ENCODE measurements around the gene TIGD1.

TIGD1 gene

GRCh38 chr2:232550354-232551249 lies at the start of gene TIGD1, which contains the start of gene EIF4E2:
TSS of gene TIGD1 (minus strand) at chr2:232550557. CDS start at chr2:232549882, 675 bp downstream.
TSS of gene EIF4E2 (plus strand) at chr2:232550689. CDS start at chr2:232550725, 36 bp downstream.
- TF ChIP-seq GATA2 (IDR thresholded peaks at IDR 0.05; ENCODE audit: low read depth, low read length), result no peak
- TF ChIP-seq GATA3 (IDR thresholded peaks at IDR 0.05; ENCODE audit: low read depth, low read length), result no peak

GRCh38 chr2:232598293-232598692 lies 47.9 kb upstream of the TIGD1 start:
- TF ChIP-seq GATA2 (IDR thresholded peaks at IDR 0.05; ENCODE audit: low read depth, low read length), result no peak
- no peak for TF ChIP-seq GATA3 (IDR thresholded peaks at IDR 0.05; ENCODE audit: low read depth, low read length)

GRCh38 chr2:232597362-232598079 lies 47.2 kb upstream of the TIGD1 start:
- TF ChIP-seq GATA3 (IDR thresholded peaks at IDR 0.05; ENCODE audit: low read depth, low read length), result no peak

GRCh38 chr2:232593982-232594381 lies 43.6 kb upstream of the TIGD1 start:
- TF ChIP-seq GATA3 (IDR thresholded peaks at IDR 0.05; ENCODE audit: low read depth, low read length), result no peak
- TF ChIP-seq GATA2 (IDR thresholded peaks at IDR 0.05; ENCODE audit: low read depth, low read length), result no peak

- no peak for TF ChIP-seq GATA3 (IDR thresholded peaks at IDR 0.05; ENCODE audit: low read depth, low read length)
- no peak for TF ChIP-seq GATA2 (IDR thresholded peaks at IDR 0.05; ENCODE audit: low read depth, low read length)
These were observed 42.5 kb upstream of the TIGD1 start for GRCh38 chr2:232592772-232593395.

GRCh38 chr2:232588680-232589585 lies 38.6 kb upstream of the TIGD1 start:
- no peak for TF ChIP-seq GATA2 (IDR thresholded peaks at IDR 0.05; ENCODE audit: low read depth, low read length)
- no peak for TF ChIP-seq GATA3 (IDR thresholded peaks at IDR 0.05; ENCODE audit: low read depth, low read length)

- TF ChIP-seq GATA2 (IDR thresholded peaks at IDR 0.05; ENCODE audit: low read depth, low read length), result no peak
- no peak for TF ChIP-seq GATA3 (IDR thresholded peaks at IDR 0.05; ENCODE audit: low read depth, low read length)
These were observed 37.7 kb upstream of the TIGD1 start for GRCh38 chr2:232588031-232588430.

GRCh38 chr2:232587512-232587911 lies 37.2 kb upstream of the TIGD1 start:
- no peak for TF ChIP-seq GATA3 (IDR thresholded peaks at IDR 0.05; ENCODE audit: low read depth, low read length)
- no peak for TF ChIP-seq GATA2 (IDR thresholded peaks at IDR 0.05; ENCODE audit: low read depth, low read length)

- TF ChIP-seq GATA2 (IDR thresholded peaks at IDR 0.05; ENCODE audit: low read depth, low read length), result no peak
- no peak for TF ChIP-seq GATA3 (IDR thresholded peaks at IDR 0.05; ENCODE audit: low read depth, low read length)
These were observed 36.7 kb upstream of the TIGD1 start for GRCh38 chr2:232586943-232587505.

- no peak for TF ChIP-seq GATA2 (IDR thresholded peaks at IDR 0.05; ENCODE audit: low read depth, low read length)
- TF ChIP-seq GATA3 (IDR thresholded peaks at IDR 0.05; ENCODE audit: low read depth, low read length), result no peak
These were observed 33.9 kb upstream of the TIGD1 start for GRCh38 chr2:232584238-232584637.

GRCh38 chr2:232581725-232582124 lies 31.4 kb upstream of the TIGD1 start:
- no peak for TF ChIP-seq GATA2 (IDR thresholded peaks at IDR 0.05; ENCODE audit: low read depth, low read length)
- TF ChIP-seq GATA3 (IDR thresholded peaks at IDR 0.05; ENCODE audit: low read depth, low read length), result no peak

GRCh38 chr2:232580648-232580981 lies 30.3 kb upstream of the TIGD1 start:
- no peak for TF ChIP-seq GATA3 (IDR thresholded peaks at IDR 0.05; ENCODE audit: low read depth, low read length)
- no peak for TF ChIP-seq GATA2 (IDR thresholded peaks at IDR 0.05; ENCODE audit: low read depth, low read length)

GRCh38 chr2:232578626-232579025 lies 28.3 kb upstream of the TIGD1 start:
- TF ChIP-seq GATA2 (IDR thresholded peaks at IDR 0.05; ENCODE audit: low read depth, low read length) (no peak), GATA3 (IDR thresholded peaks at IDR 0.05; ENCODE audit: low read depth, low read length) (no peak)
